ENCODE data around the gene PXDN. TPM values are rescaled to one million over a fixed set of nuclear protein-coding genes. Genes with fewer than 3 reads are reported as not detected.
"Not testable (repeated sequence)": the region's sequence is repeated elsewhere in the genome, so short reads cannot be mapped to it uniquely, and the experiment has no call there.

The PXDN gene
- total RNA-seq, 4 donors from 2014 or later = 26.6 to 254 (median 59.8) TPM

GRCh38 chr2:1769703-1770422, 25.5 kb upstream of the PXDN start:
- Histone ChIP-seq H3K4me3 (no peak overlapping the region), H3K36me3 (no peaks in the 10 kb centered on the region), H3K27me3 (no peaks in the 10 kb centered on the region), H3K9me3 (no peaks in the 10 kb centered on the region), H3K4me1 (no peaks in the 10 kb centered on the region), H3K27ac (no peak overlapping the region)
- DNase-seq = peak; percentile 49 to 65
- TF ChIP-seq CTCF (IDR thresholded peaks at IDR 0.05) (peak; percentile 48 to 68 (median 58)), POLR2A (IDR thresholded peaks at IDR 0.05) (no peak)
- intact Hi-C loops (cut with DNase I; ENCODE audit: low total_unique reads) = no loop called here

- H3K27ac ChIP-seq = no peak overlapping the region
- DNase-seq = no peak
- no peak for TF ChIP-seq CTCF (IDR thresholded peaks at IDR 0.05)
- no peak for TF ChIP-seq POLR2A (IDR thresholded peaks at IDR 0.05)
- no peaks in the 10 kb centered on the region for H3K4me1 ChIP-seq
- H3K4me3 ChIP-seq = no peak overlapping the region
- H3K36me3 ChIP-seq = no peaks in the 10 kb centered on the region
- no peaks in the 10 kb centered on the region for H3K27me3 ChIP-seq
- H3K9me3 ChIP-seq = no peaks in the 10 kb centered on the region
- intact Hi-C loops (cut with DNase I; ENCODE audit: low total_unique reads) = no loop called here
These were observed 23.8 kb upstream of the PXDN start for GRCh38 chr2:1767939-1768691.

DNA sequence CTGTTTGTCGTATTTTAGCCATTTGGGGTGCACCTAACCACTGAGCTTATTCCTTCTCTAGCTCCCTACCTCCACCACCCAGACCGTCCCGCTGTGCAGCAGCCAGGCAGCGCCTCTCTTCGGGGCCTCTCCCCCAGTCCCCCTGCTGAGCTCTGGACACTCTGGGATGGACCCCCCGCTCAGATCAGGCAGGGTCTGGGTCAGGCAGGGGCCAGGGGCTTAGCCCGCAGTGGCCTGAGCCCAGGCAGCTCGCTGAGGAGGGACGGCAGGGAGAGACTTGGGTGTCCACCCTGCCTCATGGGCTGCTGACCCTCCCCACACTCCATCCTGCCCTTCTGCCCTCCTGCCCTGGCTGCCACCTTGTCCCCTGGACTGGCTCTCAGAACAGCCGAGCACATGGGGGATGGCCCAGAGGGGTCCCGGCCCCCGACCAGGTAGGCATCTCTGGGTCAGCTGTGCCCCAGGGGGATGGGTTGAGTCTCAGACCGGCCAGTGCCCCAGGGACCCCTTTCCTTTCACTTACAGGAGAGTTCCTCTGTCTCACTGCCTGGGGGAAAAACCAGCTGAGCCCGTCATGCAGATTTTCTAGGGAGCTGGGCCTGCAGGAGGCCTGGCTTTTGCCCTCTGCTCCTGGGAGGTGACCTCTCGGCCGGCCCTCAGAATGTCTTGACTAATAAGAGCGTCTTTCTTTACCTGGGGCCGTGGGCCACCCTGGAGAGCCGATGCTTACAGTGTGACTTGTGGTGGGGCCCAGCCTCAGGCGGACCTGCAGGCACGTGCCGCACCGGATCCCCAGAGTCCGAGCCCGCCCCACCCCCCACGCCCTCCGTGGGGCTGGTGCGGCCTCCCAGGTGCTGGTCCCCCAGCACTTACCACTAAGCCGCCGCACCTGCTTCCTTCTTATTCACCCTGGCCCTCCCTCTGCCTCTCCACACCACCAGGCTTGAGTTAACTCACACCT, 22.8 kb upstream of the PXDN start:
- DNase-seq = no peak
- TF ChIP-seq CTCF (IDR thresholded peaks at IDR 0.05) = no peak
- TF ChIP-seq POLR2A (IDR thresholded peaks at IDR 0.05) = no peak
- Histone ChIP-seq H3K27ac (no peak overlapping the region), H3K36me3 (no peaks in the 10 kb centered on the region), H3K9me3 (no peaks in the 10 kb centered on the region), H3K4me1 (no peaks in the 10 kb centered on the region), H3K4me3 (no peak overlapping the region), H3K27me3 (no peaks in the 10 kb centered on the region)
- intact Hi-C loops (cut with DNase I; ENCODE audit: low total_unique reads) = no loop called here

DNA sequence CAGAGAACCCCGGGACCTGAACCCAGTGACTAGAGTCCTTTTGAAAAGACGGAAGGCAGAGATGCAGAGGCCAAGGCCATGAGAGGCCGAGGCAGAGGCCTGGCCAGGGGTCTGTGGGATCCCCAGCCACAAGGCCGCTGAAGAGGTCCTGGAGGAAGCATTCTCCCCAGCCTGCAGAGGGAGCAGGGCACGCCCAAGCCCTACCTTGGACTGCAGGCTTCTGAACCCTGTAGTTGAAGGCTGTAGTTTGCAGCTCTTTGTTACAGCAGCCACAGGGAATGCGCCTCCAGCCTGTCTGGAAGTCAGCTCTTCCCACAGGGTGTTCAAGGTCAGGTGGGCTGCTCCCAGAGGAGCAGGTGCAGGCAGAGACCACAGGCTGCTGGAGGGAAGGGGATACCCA, 22.1 kb upstream of the PXDN start:
- no peak overlapping the region for H3K4me3 ChIP-seq
- no peak for TF ChIP-seq CTCF (IDR thresholded peaks at IDR 0.05)
- TF ChIP-seq POLR2A (IDR thresholded peaks at IDR 0.05) = no peak
- intact Hi-C loops (cut with DNase I; ENCODE audit: low total_unique reads) = no loop called here
- H3K27me3 ChIP-seq = no peaks in the 10 kb centered on the region
- no peaks in the 10 kb centered on the region for H3K36me3 ChIP-seq
- H3K4me1 ChIP-seq = no peaks in the 10 kb centered on the region
- H3K9me3 ChIP-seq = no peaks in the 10 kb centered on the region
- no peak for DNase-seq
- no peak overlapping the region for H3K27ac ChIP-seq

- H3K27me3 ChIP-seq; DNase-seq; H3K36me3 ChIP-seq; intact Hi-C loops (cut with DNase I; ENCODE audit: low total_unique reads); H3K4me1 ChIP-seq; H3K27ac ChIP-seq; H3K4me3 ChIP-seq; H3K9me3 ChIP-seq: not testable (repeated sequence)
These were observed 20.9 kb upstream of the PXDN start for GRCh38 chr2:1765201-1765600.
